ENCODE measurements around the gene VWA5B2.

GRCh38 chr3:184238246-184238818, 8.9 kb downstream of the VWA5B2 start:
- TF ChIP-seq POLR2AphosphoS5 (IDR thresholded peaks at IDR 0.05; ENCODE audit: low read depth, low read length) (no peak), YY1 (IDR thresholded peaks at IDR 0.05; ENCODE audit: extremely low read depth, insufficient replicate concordance, low read depth, low read length) (no peak), SP1 (IDR thresholded peaks at IDR 0.05; ENCODE audit: low read depth) (no peak), ZBTB33 (IDR thresholded peaks at IDR 0.05; ENCODE audit: extremely low read depth, insufficient replicate concordance, low read length) (no peak), POLR2A (IDR thresholded peaks at IDR 0.05; ENCODE audit: borderline replicate concordance, extremely low read depth, insufficient read depth, insufficient read length) (no peak), SRF (IDR thresholded peaks at IDR 0.05; ENCODE audit: low read depth) (no peak), EZH2 (IDR thresholded peaks at IDR 0.05) (no peak)
- TF ChIP-seq, protein P1, sequence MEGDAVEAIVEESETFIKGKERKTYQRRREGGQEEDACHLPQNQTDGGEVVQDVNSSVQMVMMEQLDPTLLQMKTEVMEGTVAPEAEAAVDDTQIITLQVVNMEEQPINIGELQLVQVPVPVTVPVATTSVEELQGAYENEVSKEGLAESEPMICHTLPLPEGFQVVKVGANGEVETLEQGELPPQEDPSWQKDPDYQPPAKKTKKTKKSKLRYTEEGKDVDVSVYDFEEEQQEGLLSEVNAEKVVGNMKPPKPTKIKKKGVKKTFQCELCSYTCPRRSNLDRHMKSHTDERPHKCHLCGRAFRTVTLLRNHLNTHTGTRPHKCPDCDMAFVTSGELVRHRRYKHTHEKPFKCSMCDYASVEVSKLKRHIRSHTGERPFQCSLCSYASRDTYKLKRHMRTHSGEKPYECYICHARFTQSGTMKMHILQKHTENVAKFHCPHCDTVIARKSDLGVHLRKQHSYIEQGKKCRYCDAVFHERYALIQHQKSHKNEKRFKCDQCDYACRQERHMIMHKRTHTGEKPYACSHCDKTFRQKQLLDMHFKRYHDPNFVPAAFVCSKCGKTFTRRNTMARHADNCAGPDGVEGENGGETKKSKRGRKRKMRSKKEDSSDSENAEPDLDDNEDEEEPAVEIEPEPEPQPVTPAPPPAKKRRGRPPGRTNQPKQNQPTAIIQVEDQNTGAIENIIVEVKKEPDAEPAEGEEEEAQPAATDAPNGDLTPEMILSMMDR (IDR thresholded peaks at IDR 0.05 in 2 of 3, conservative IDR thresholded peaks at IDR 0.05 in 1 of 3; ENCODE audit: borderline replicate concordance in 1 of 3, insufficient read depth in 1 of 3, low read depth in 2 of 3, low read length in 2 of 3): no peak
- TF ChIP-seq, protein P2, sequence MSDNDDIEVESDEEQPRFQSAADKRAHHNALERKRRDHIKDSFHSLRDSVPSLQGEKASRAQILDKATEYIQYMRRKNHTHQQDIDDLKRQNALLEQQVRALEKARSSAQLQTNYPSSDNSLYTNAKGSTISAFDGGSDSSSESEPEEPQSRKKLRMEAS (IDR thresholded peaks at IDR 0.05): no peak
- TF ChIP-seq, protein P3, sequence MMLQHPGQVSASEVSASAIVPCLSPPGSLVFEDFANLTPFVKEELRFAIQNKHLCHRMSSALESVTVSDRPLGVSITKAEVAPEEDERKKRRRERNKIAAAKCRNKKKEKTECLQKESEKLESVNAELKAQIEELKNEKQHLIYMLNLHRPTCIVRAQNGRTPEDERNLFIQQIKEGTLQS (IDR thresholded peaks at IDR 0.05): no peak
